Measurements from ENCODE around the gene CCBE1. TPM values are rescaled to one million over a fixed set of nuclear protein-coding genes. Genes with fewer than 3 reads are reported as not detected.

CCBE1 gene
- total RNA-seq, 1 experiment from 2014 or later: 28.9 TPM

GRCh38 chr18:59395226-59396175 lies 301.7 kb downstream of the CCBE1 start:
- Mint-ChIP-seq H3K27ac (ENCODE audit: low read depth, unreplicated experiment) (no peak overlapping the region), H3K27me3 (ENCODE audit: insufficient read depth, unreplicated experiment) (peaks cover 26% of the 10 kb centered on the region), H3K4me1 (ENCODE audit: insufficient read depth, unreplicated experiment) (no peaks in the 10 kb centered on the region), H3K9me3 (ENCODE audit: unreplicated experiment) (no peaks in the 10 kb centered on the region), H3K4me3 (ENCODE audit: unreplicated experiment) (no peak overlapping the region), H3K36me3 (ENCODE audit: insufficient read depth, unreplicated experiment) (no peaks in the 10 kb centered on the region)
- DNase-seq (ENCODE audit: unreplicated experiment): no peak
- CTCF ChIA-PET: interaction anchor here (1.0 to 1.8 kb wide), 2 partner anchors 87 to 147 kb away, joined by 3 to 10 read pairs; no protein-coding TSS in a partner anchor
- POLR2A ChIA-PET: no interaction called here
- intact Hi-C loops (cut with micrococcal nuclease): no loop called here
- no peak for TF ChIP-seq CTCF (IDR thresholded peaks at IDR 0.05; ENCODE audit: unreplicated experiment)
- no TSS peak for BruUV-seq (replicated peaks)

GRCh38 chr18:59393381-59393780 lies 303.8 kb downstream of the CCBE1 start:
- no peaks in the 10 kb centered on the region for H3K36me3 Mint-ChIP-seq (ENCODE audit: insufficient read depth, unreplicated experiment)
- no peak for DNase-seq (ENCODE audit: unreplicated experiment)
- H3K4me3 Mint-ChIP-seq (ENCODE audit: unreplicated experiment): no peak overlapping the region
- no TSS peak for BruUV-seq (replicated peaks)
- ChIA-PET CTCF (no interaction called here), POLR2A (no interaction called here)
- no peaks in the 10 kb centered on the region for H3K4me1 Mint-ChIP-seq (ENCODE audit: insufficient read depth, unreplicated experiment)
- intact Hi-C loops (cut with micrococcal nuclease): no loop called here
- no peaks in the 10 kb centered on the region for H3K9me3 Mint-ChIP-seq (ENCODE audit: unreplicated experiment)
- H3K27ac Mint-ChIP-seq (ENCODE audit: low read depth, unreplicated experiment): no peak overlapping the region
- TF ChIP-seq CTCF (IDR thresholded peaks at IDR 0.05; ENCODE audit: unreplicated experiment): no peak
- H3K27me3 Mint-ChIP-seq (ENCODE audit: insufficient read depth, unreplicated experiment): peaks cover 26% of the 10 kb centered on the region

- no peaks in the 10 kb centered on the region for H3K4me1 Mint-ChIP-seq (ENCODE audit: insufficient read depth, unreplicated experiment)
- no peaks in the 10 kb centered on the region for H3K9me3 Mint-ChIP-seq (ENCODE audit: unreplicated experiment)
- H3K27me3 Mint-ChIP-seq (ENCODE audit: insufficient read depth, unreplicated experiment): peaks cover under 1% of the 10 kb centered on the region
- intact Hi-C loops (cut with micrococcal nuclease): no loop called here
- ChIA-PET POLR2A (interaction anchor here (1.0 kb wide), 1 partner anchor 13 kb away, joined by 4 read pairs; no protein-coding TSS in a partner anchor), CTCF (interaction anchor here (0.9 to 4.1 kb wide), 3 partner anchors 14 to 142 kb away, joined by 4 to 27 read pairs (median 4); no protein-coding TSS in a partner anchor)
- H3K4me3 Mint-ChIP-seq (ENCODE audit: unreplicated experiment): no peak overlapping the region
- H3K36me3 Mint-ChIP-seq (ENCODE audit: insufficient read depth, unreplicated experiment): no peaks in the 10 kb centered on the region
- no peak overlapping the region for H3K27ac Mint-ChIP-seq (ENCODE audit: low read depth, unreplicated experiment)
- BruUV-seq (replicated peaks): no TSS peak
- DNase-seq (ENCODE audit: unreplicated experiment): no peak
- no peak for TF ChIP-seq CTCF (IDR thresholded peaks at IDR 0.05; ENCODE audit: unreplicated experiment)
Observed at GRCh38 chr18:59388817-59389216, 308.4 kb downstream of the CCBE1 start.

- CTCF ChIA-PET: interaction anchor here (0.5 to 4.1 kb wide), 5 partner anchors 14 to 492 kb away, joined by 3 to 27 read pairs (median 4); no protein-coding TSS in a partner anchor
- Mint-ChIP-seq H3K9me3 (ENCODE audit: unreplicated experiment) (no peaks in the 10 kb centered on the region), H3K27ac (ENCODE audit: low read depth, unreplicated experiment) (no peak overlapping the region), H3K27me3 (ENCODE audit: insufficient read depth, unreplicated experiment) (no peaks in the 10 kb centered on the region), H3K4me1 (ENCODE audit: insufficient read depth, unreplicated experiment) (no peaks in the 10 kb centered on the region), H3K36me3 (ENCODE audit: insufficient read depth, unreplicated experiment) (no peaks in the 10 kb centered on the region), H3K4me3 (ENCODE audit: unreplicated experiment) (no peak overlapping the region)
- POLR2A ChIA-PET: interaction anchor here (1.6 kb wide), 1 partner anchor 29 kb away, joined by 4 read pairs; the partner anchor contains the start of gene LMAN1
- BruUV-seq (replicated peaks): no TSS peak
- no peak for TF ChIP-seq CTCF (IDR thresholded peaks at IDR 0.05; ENCODE audit: unreplicated experiment)
- intact Hi-C loops (cut with micrococcal nuclease): no loop called here
- no peak for DNase-seq (ENCODE audit: unreplicated experiment)
Observed at GRCh38 chr18:59387687-59388565, 309.3 kb downstream of the CCBE1 start.
